HepG2 (cell line): Measurements from ENCODE around the gene CABLES2. TPM values are rescaled to one million over a fixed set of nuclear protein-coding genes. Genes with fewer than 3 reads are reported as not detected.
A peak's percentile ranks its signal among the peaks of the same experiment; 100 is the strongest.

Source experiments
- CAMTA2 ChIP-seq: sonication (generic); formaldehyde crosslinking; IDR thresholded peaks from 2 replicates; pipeline ENCODE4 v1.4.0; 2020; ENCODE audit warnings: mild to moderate bottlenecking, missing genetic modification reagents, borderline replicate concordance
- DNMT1 ChIP-seq: sonication (generic); formaldehyde crosslinking; IDR thresholded peaks from 2 replicates; pipeline ENCODE4 v1.5.1; 2020; ENCODE audit warnings: mild to moderate bottlenecking, missing genetic modification reagents
- HCFC1 ChIP-seq: fragments of 150-350 bp; IDR thresholded peaks from 2 replicates; pipeline ENCODE4 v1.6.1; 2014; ENCODE audit warnings: low read depth, low read length
- ISL2 ChIP-seq: sonication (generic); formaldehyde crosslinking; IDR thresholded peaks from 2 replicates; pipeline ENCODE4 v1.5.0; 2020; ENCODE audit warnings: missing genetic modification reagents
- MAFG ChIP-seq: sonication (generic); formaldehyde crosslinking; IDR thresholded peaks from 2 replicates; pipeline ENCODE4 v1.5.1; 2020; ENCODE audit warnings: mild to moderate bottlenecking, missing genetic modification reagents
- MIER2 ChIP-seq: IDR thresholded peaks from 2 replicates; pipeline ENCODE4 v1.6.1; 2016; ENCODE audit warnings: missing biosample characterization, missing genetic modification reagents
- NFYB ChIP-seq: sonication (generic); formaldehyde crosslinking; IDR thresholded peaks from 2 replicates; pipeline ENCODE4 v1.4.0; 2020; ENCODE audit warnings: missing genetic modification reagents
- REPIN1 ChIP-seq: sonication (generic); formaldehyde crosslinking; IDR thresholded peaks from 2 replicates; pipeline ENCODE4 v1.8.0; 2022; ENCODE audit warnings: missing genetic modification reagents, low read depth, mild to moderate bottlenecking, borderline replicate concordance
- TCF7L2 ChIP-seq: IDR thresholded peaks from 2 replicates; pipeline ENCODE4 v1.6.1; 2011; ENCODE audit warnings: mild to moderate bottlenecking, low read depth, low read length, moderate library complexity
- ZBTB20 ChIP-seq: sonication (generic); formaldehyde crosslinking; IDR thresholded peaks from 2 replicates; pipeline ENCODE4 v1.8.1; 2023; ENCODE audit warnings: missing genetic modification reagents, low read depth, mild to moderate bottlenecking, borderline replicate concordance
- ZNF354B ChIP-seq: sonication (generic); formaldehyde crosslinking; IDR thresholded peaks from 2 replicates; pipeline ENCODE4 v1.8.0; 2022; ENCODE audit warnings: mild to moderate bottlenecking, missing genetic modification reagents
- ZNF547 ChIP-seq: sonication (generic); formaldehyde crosslinking; IDR thresholded peaks from 2 replicates; pipeline ENCODE4 v1.5.1; 2020; ENCODE audit warnings: mild to moderate bottlenecking, missing genetic modification reagents
- ZNF615 ChIP-seq: sonication (generic); formaldehyde crosslinking; IDR thresholded peaks from 2 replicates; pipeline ENCODE4 v1.5.0; 2020; ENCODE audit warnings: mild to moderate bottlenecking, missing genetic modification reagents, borderline replicate concordance
- ZSCAN31 ChIP-seq: sonication (generic); formaldehyde crosslinking; IDR thresholded peaks from 2 replicates; pipeline ENCODE4 v1.5.0; 2020; ENCODE audit warnings: low read depth, mild to moderate bottlenecking, missing genetic modification reagents
- ZSCAN9 ChIP-seq: IDR thresholded peaks from 2 replicates; pipeline ENCODE4 v1.6.1; 2016; ENCODE audit warnings: borderline replicate concordance
- polyA plus RNA-seq, 8 experiments: library from polyadenylated mRNA; depleted of rRNA in 3 of 8; stranded (reverse) in 7 of 8; unstranded in 1 of 8; fragments of >200 nt; fragmentation: Illumina TruSeq in 4 of 8; extraction: Trizol in 4 of 8; gene quantifications; 2 replicates each; pipeline versions ENCODE4 v1.2.1 to v1.2.3, GENCODE V29; 2011 to 2016; ENCODE audit warnings: low read depth in 4 of 8, missing spikeins in 1 of 8, mixed read lengths in 1 of 8; ENCODE audit not compliant: insufficient read depth in 1 of 8
- total RNA-seq, 5 experiments: library from RNA; depleted of rRNA; stranded (reverse); fragments of >200 nt; fragmentation: Illumina TruSeq; extraction: Trizol; gene quantifications; 2 replicates each; pipeline ENCODE4 v1.2.3, GENCODE V29; 2016; ENCODE audit warnings: low read depth in 1 of 5
- TF ChIP-seq, protein P1 (sequence below): sonication (generic); formaldehyde crosslinking; IDR thresholded peaks from 2 replicates; pipeline ENCODE4 v1.8.0; 2022; ENCODE audit warnings: missing genetic modification reagents, mild to moderate bottlenecking, borderline replicate concordance
- TF ChIP-seq, protein P2 (sequence below): sonication (generic); IDR thresholded peaks from 2 replicates; pipeline ENCODE4 v1.6.1; 2016; ENCODE audit warnings: low read depth, borderline replicate concordance
- TF ChIP-seq, protein P3 (sequence below): sonication (generic); formaldehyde crosslinking; IDR thresholded peaks from 2 replicates; pipeline ENCODE4 v1.4.0; 2020; ENCODE audit warnings: missing genetic modification reagents
- TF ChIP-seq, protein P4 (sequence below): sonication (generic); formaldehyde crosslinking; IDR thresholded peaks from 2 replicates; pipeline ENCODE4 v1.8.0; 2022; ENCODE audit warnings: mild to moderate bottlenecking, missing genetic modification reagents
- TF ChIP-seq, protein P5 (sequence below): sonication (generic); formaldehyde crosslinking; IDR thresholded peaks from 2 replicates; pipeline ENCODE4 v1.4.0; 2020; ENCODE audit warnings: mild to moderate bottlenecking, missing genetic modification reagents
- TF ChIP-seq, protein P6 (sequence below): sonication (generic); formaldehyde crosslinking; IDR thresholded peaks from 2 replicates; pipeline ENCODE4 v1.9.0; 2021; ENCODE audit warnings: missing genetic modification reagents, borderline replicate concordance

CABLES2 gene
- total and polyA plus RNA-seq, 2 of the 13 experiments (the other 11 are each of a cell fraction or from before 2014, with no cell fraction given), result 5.2 to 9.7 TPM

DNA sequence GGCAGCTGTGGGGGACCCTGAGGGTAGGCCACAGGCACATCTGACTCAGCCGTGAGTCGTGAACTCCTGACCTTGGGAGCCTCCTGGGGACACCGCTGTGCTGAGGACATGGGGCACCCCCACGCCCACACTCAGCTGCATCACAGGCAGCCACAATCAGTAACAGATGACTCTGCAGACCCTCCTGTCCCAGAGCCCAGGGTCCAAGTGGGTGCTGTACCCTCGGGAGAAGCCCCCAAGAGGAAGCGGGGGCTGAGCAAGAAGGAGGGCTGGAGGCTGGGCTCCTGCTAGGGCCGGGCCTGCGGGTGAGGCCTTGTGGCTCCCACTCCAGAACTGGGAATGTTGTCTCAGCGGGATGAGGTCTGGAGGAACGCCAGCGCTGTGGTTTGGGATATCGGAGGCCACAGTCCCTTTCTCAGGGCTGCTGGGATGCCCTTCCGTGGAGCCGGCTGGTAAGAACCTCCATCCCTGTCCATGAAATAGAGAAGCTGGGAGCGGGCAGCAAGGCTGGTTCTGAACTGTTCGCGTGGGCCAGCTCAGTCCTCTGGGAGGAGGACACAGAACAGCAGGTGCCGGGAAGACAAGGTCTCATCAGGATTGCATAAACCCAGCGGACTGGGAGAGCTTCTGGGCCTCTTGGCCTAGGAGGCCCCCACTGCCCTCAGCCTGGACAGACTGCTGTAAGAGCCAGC, 36.8 kb downstream of the CABLES2 start (continued):
- TF ChIP-seq, protein P1, sequence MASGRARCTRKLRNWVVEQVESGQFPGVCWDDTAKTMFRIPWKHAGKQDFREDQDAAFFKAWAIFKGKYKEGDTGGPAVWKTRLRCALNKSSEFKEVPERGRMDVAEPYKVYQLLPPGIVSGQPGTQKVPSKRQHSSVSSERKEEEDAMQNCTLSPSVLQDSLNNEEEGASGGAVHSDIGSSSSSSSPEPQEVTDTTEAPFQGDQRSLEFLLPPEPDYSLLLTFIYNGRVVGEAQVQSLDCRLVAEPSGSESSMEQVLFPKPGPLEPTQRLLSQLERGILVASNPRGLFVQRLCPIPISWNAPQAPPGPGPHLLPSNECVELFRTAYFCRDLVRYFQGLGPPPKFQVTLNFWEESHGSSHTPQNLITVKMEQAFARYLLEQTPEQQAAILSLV (CRISPR knock-in tag), result no peak
- TF ChIP-seq MAFG (CRISPR knock-in tag) (no peak), HCFC1 (no peak), ZSCAN31 (CRISPR knock-in tag) (peak; percentile 79), NFYB (CRISPR knock-in tag) (no peak), MIER2 (CRISPR knock-in tag) (no peak), DNMT1 (peak; percentile 38; the same call in 1 of the 2 replicates), ZBTB20 (no peak), ZSCAN9 (CRISPR knock-in tag) (no peak), ZNF547 (CRISPR knock-in tag) (peak; percentile 20; the same call in 1 of the 2 replicates), REPIN1 (CRISPR knock-in tag) (peak; percentile 14; the same call in 1 of the 2 replicates), CAMTA2 (0 out of 2 replicates have a peak, but pooled peaks have one; percentile 38), ISL2 (CRISPR knock-in tag) (no peak), TCF7L2 (no peak), ZNF615 (CRISPR knock-in tag) (no peak), ZNF354B (CRISPR knock-in tag) (no peak)
- TF ChIP-seq, protein P2, sequence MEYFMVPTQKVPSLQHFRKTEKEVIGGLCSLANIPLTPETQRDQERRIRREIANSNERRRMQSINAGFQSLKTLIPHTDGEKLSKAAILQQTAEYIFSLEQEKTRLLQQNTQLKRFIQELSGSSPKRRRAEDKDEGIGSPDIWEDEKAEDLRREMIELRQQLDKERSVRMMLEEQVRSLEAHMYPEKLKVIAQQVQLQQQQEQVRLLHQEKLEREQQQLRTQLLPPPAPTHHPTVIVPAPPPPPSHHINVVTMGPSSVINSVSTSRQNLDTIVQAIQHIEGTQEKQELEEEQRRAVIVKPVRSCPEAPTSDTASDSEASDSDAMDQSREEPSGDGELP, result peak; percentile 79; the same call in 1 of the 2 replicates
- TF ChIP-seq, protein P3, sequence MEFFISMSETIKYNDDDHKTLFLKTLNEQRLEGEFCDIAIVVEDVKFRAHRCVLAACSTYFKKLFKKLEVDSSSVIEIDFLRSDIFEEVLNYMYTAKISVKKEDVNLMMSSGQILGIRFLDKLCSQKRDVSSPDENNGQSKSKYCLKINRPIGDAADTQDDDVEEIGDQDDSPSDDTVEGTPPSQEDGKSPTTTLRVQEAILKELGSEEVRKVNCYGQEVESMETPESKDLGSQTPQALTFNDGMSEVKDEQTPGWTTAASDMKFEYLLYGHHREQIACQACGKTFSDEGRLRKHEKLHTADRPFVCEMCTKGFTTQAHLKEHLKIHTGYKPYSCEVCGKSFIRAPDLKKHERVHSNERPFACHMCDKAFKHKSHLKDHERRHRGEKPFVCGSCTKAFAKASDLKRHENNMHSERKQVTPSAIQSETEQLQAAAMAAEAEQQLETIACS, result no peak
- TF ChIP-seq, protein P4, sequence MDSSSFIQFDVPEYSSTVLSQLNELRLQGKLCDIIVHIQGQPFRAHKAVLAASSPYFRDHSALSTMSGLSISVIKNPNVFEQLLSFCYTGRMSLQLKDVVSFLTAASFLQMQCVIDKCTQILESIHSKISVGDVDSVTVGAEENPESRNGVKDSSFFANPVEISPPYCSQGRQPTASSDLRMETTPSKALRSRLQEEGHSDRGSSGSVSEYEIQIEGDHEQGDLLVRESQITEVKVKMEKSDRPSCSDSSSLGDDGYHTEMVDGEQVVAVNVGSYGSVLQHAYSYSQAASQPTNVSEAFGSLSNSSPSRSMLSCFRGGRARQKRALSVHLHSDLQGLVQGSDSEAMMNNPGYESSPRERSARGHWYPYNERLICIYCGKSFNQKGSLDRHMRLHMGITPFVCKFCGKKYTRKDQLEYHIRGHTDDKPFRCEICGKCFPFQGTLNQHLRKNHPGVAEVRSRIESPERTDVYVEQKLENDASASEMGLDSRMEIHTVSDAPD (CRISPR knock-in tag), result no peak; the same call in 1 of the 2 replicates
- TF ChIP-seq, protein P5, sequence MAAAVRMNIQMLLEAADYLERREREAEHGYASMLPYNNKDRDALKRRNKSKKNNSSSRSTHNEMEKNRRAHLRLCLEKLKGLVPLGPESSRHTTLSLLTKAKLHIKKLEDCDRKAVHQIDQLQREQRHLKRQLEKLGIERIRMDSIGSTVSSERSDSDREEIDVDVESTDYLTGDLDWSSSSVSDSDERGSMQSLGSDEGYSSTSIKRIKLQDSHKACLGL (CRISPR knock-in tag), result no peak
- TF ChIP-seq, protein P6, sequence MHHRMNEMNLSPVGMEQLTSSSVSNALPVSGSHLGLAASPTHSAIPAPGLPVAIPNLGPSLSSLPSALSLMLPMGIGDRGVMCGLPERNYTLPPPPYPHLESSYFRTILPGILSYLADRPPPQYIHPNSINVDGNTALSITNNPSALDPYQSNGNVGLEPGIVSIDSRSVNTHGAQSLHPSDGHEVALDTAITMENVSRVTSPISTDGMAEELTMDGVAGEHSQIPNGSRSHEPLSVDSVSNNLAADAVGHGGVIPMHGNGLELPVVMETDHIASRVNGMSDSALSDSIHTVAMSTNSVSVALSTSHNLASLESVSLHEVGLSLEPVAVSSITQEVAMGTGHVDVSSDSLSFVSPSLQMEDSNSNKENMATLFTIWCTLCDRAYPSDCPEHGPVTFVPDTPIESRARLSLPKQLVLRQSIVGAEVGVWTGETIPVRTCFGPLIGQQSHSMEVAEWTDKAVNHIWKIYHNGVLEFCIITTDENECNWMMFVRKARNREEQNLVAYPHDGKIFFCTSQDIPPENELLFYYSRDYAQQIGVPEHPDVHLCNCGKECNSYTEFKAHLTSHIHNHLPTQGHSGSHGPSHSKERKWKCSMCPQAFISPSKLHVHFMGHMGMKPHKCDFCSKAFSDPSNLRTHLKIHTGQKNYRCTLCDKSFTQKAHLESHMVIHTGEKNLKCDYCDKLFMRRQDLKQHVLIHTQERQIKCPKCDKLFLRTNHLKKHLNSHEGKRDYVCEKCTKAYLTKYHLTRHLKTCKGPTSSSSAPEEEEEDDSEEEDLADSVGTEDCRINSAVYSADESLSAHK (CRISPR knock-in tag), result no peak
